Muscle of leg (tissue), 16 donors: ENCODE data around the gene ZNF334. TPM values are rescaled to one million over a fixed set of nuclear protein-coding genes. Genes with fewer than 3 reads are reported as not detected.

Source experiments
- DNase-seq: peaks from one replicate; pipeline ENCODE4 v3.0.0; 2013
- H3K27ac ChIP-seq: one replicate; pipeline ENCODE4 v1.5.1; 2013; ENCODE audit warnings: mild to moderate bottlenecking, low read length, control low read depth
- H3K27me3 ChIP-seq: one replicate; pipeline ENCODE4 v1.6.1; 2013; ENCODE audit warnings: low read length; ENCODE audit not compliant: control insufficient read depth, insufficient read depth
- H3K36me3 ChIP-seq: one replicate; pipeline ENCODE4 v1.6.1; 2013; ENCODE audit warnings: low read length; ENCODE audit not compliant: control insufficient read depth, insufficient read depth
- H3K4me1 ChIP-seq: one replicate; pipeline ENCODE4 v1.6.1; 2013; ENCODE audit warnings: low read length; ENCODE audit not compliant: control insufficient read depth, insufficient read depth
- H3K4me3 ChIP-seq: one replicate; pipeline ENCODE4 v1.5.1; 2013; ENCODE audit warnings: low read length, control low read depth
- H3K9me3 ChIP-seq: replicated peaks from 2 replicates; pipeline ENCODE4 v1.6.1; 2013; ENCODE audit warnings: low read depth, low read length; ENCODE audit not compliant: control insufficient read depth
- WGBS: methylation state at CpG from one replicate; pipeline ENCODE4 v1.1.5; 2013; ENCODE audit warnings: missing lambda C conversion rate; ENCODE audit not compliant: insufficient coverage; 5-methylcytosine and 5-hydroxymethylcytosine counted together
- long read RNA-seq, 11 donors: transcript quantifications; one replicate each; lab custom pipeline, GENCODE V29; 2026
- polyA plus RNA-seq, 8 donors: library from polyadenylated mRNA; unstranded; fragments of 120-200 nt; gene quantifications; one replicate each; pipeline versions ENCODE4 v1.2.1 to v1.2.3, GENCODE V29; 2013; ENCODE audit warnings: inconsistent platforms in 1 of 8, low replicate concordance in 1 of 8; ENCODE audit not compliant: insufficient read length in 8 of 8, insufficient read depth in 1 of 8
- total RNA-seq: library from RNA; stranded (reverse); fragments of 120-200 nt; gene quantifications from one replicate; pipeline ENCODE4 v1.2.4, GENCODE V29; 2013

ZNF334 gene
- 8.5 TPM for total RNA-seq
- 10 to 100 TPM in 3 of 8 donors, 1 to 10 TPM in 5; 7.0 to 17.6 (median 9.0) TPM for polyA plus RNA-seq
- long read RNA-seq, donor 1, result 0 reads
- long read RNA-seq, donor 2, result 0 reads
- long read RNA-seq, donor 3, partial matches to known transcripts, result 0 of 1 reads
- long read RNA-seq, donor 3, other reads (novel, unspliced or antisense), result 0 of 1 reads
- long read RNA-seq, donor 4, result 0 reads
- long read RNA-seq, donor 5, partial matches to known transcripts, result 0 of 3 reads
- long read RNA-seq, donor 5, other reads (novel, unspliced or antisense), result 0 of 3 reads
- long read RNA-seq, donor 6, result 0 reads
- long read RNA-seq, donor 7, result 0 reads
- long read RNA-seq, donor 8, partial matches to known transcripts, result 0 of 2 reads
- long read RNA-seq, donor 8, other reads (novel, unspliced or antisense), result 0 of 2 reads
- long read RNA-seq, donor 9, partial matches to known transcripts, result 0 of 1 reads
- long read RNA-seq, donor 9, other reads (novel, unspliced or antisense), result 0 of 1 reads
- long read RNA-seq, donor 10, partial matches to known transcripts, result 0 of 2 reads
- long read RNA-seq, donor 10, other reads (novel, unspliced or antisense), result 0 of 2 reads
- long read RNA-seq, donor 11, partial matches to known transcripts, result 0 of 1 reads
- long read RNA-seq, donor 11, other reads (novel, unspliced or antisense), result 0 of 1 reads

- Histone ChIP-seq H3K27ac (peak within 1 kb of the TSS; percentile 0), H3K4me1 (no peaks in the 10 kb centered on the region), H3K36me3 (peaks cover 2% of the 10 kb centered on the region), H3K9me3 (no peaks in the 10 kb centered on the region), H3K27me3 (peaks cover 10% of the 10 kb centered on the region), H3K4me3 (peak within 1 kb of the TSS; percentile 79)
- under 1% methylated on average over 39 of the region's 49 CpGs for WGBS
- DNase-seq, result peak; percentile 86
Observed at GRCh38 chr20:46512943-46513844, at the start of gene ZNF334. TSS of gene ZNF334 (minus strand) at chr20:46513559. CDS start at chr20:46512102, 1,457 bp downstream.

GRCh38 chr20:46562373-46563169 is 49.2 kb upstream of the ZNF334 start:
- no peaks in the 10 kb centered on the region for H3K36me3 ChIP-seq
- peaks cover 35% of the 10 kb centered on the region for H3K4me1 ChIP-seq
- WGBS, result 14% methylated on average over 5 of the region's 19 CpGs
- peak; percentile 94 for DNase-seq
- peak overlapping the region; percentile 32 for H3K4me3 ChIP-seq
- no peaks in the 10 kb centered on the region for H3K9me3 ChIP-seq
- peak overlapping the region; percentile 89 for H3K27ac ChIP-seq
- H3K27me3 ChIP-seq, result no peaks in the 10 kb centered on the region

DNA sequence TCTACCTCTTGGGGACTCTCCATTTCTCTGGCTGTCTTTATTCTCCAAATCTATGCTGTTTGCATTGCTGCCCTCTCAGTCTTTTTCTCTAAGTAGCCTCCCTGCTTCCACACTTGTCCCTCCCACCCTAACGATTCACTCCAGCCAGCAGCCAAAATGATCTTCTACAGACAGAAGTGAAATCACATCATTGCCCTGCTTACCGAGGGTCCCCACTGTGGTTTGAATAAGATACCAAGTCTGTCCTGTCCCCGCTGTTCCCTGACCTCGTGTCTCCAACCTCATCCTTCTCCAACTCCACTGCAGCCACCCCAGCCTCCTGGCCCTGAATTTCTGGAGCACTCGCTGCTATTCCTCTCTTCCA is 48.6 kb upstream of the ZNF334 start:
- no peak for DNase-seq
- Histone ChIP-seq H3K27me3 (peaks cover 2% of the 10 kb centered on the region), H3K27ac (peak overlapping the region; percentile 89), H3K9me3 (no peaks in the 10 kb centered on the region), H3K4me1 (peaks cover 35% of the 10 kb centered on the region), H3K4me3 (peak overlapping the region; percentile 32), H3K36me3 (no peaks in the 10 kb centered on the region)
- WGBS, result 43% methylated on average over 5 of the region's 5 CpGs

DNA sequence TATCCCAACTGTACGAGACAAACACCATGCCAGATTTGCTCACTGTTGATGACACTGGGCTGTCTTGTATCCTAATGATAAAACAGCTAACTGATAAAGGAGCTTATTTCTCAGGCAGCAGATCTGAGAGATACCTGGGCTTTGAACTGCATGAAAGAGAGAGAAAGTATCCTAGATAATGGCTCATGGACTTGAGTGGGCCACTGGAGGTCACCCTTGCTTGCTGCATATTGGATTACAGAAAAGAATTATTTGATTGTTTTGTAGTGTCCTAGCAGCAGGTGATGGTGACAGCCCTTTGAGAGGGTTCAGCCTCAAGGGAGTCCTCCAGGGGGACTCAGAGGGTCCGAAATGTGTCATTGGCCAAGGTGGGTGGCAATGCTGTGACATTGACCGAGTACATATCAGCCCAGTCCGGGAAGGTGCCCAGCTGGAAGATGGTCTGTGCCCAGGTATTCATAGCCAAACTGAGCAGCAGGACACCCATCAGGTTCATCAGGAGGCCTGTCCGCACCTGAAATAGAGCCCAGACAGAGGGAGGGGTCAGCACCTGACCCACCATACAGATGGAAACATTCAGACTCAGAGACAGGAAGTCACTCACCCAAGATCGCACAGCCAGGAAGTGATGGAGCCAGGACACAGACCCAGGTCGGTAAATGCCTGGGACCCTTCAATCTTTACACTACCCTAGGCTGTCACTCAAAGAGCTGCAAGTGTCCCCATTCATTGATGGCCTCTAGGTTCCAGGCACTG is 46.5 kb upstream of the ZNF334 start:
- WGBS, result 88% methylated on average over 6 of the region's 7 CpGs
- Histone ChIP-seq H3K36me3 (no peaks in the 10 kb centered on the region), H3K4me3 (no peak overlapping the region), H3K9me3 (no peaks in the 10 kb centered on the region), H3K27ac (no peak overlapping the region), H3K4me1 (peaks cover 35% of the 10 kb centered on the region), H3K27me3 (peaks cover 2% of the 10 kb centered on the region)
- no peak for DNase-seq

GRCh38 chr20:46559001-46559400 is 45.6 kb upstream of the ZNF334 start:
- DNase-seq, result no peak
- H3K36me3 ChIP-seq, result no peaks in the 10 kb centered on the region
- H3K27ac ChIP-seq, result no peak overlapping the region
- H3K27me3 ChIP-seq, result peaks cover 2% of the 10 kb centered on the region
- H3K4me3 ChIP-seq, result no peak overlapping the region
- H3K4me1 ChIP-seq, result peaks cover 34% of the 10 kb centered on the region
- no peaks in the 10 kb centered on the region for H3K9me3 ChIP-seq
- 73% methylated on average over 3 of the region's 3 CpGs for WGBS

DNA sequence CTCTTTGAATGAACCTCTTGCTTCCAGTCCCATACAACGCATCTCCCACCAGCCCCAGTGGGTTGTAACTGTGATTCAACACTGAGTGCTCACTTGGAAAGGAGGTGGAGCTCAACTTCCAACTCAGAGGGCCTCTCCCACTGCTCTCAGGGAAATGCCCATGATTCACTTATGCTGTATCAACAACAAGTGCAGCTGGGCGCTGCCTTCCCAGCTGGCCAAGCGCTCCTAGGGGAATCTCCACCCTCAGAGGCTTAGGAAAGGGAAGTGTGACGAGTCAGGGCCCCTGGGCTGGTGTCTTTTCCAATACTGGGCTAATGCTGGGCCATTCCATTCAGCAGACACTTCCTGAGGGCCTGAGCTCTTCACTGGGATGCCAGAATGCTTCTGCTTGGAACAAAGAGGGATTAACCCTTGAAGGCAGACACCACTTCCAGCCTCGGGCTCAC is 45.2 kb upstream of the ZNF334 start:
- WGBS, result 50% methylated on average over 4 of the region's 5 CpGs

GRCh38 chr20:46557231-46557956 is 44.0 kb upstream of the ZNF334 start:
- DNase-seq, result no peak
- Histone ChIP-seq H3K4me1 (peaks cover 23% of the 10 kb centered on the region), H3K36me3 (no peaks in the 10 kb centered on the region), H3K4me3 (no peak overlapping the region), H3K9me3 (no peaks in the 10 kb centered on the region), H3K27me3 (peaks cover 2% of the 10 kb centered on the region), H3K27ac (no peak overlapping the region)
- 80% methylated on average over 8 of the region's 8 CpGs for WGBS

More for the DNA sequence above, 45.2 kb upstream of the ZNF334 start:
- Histone ChIP-seq H3K4me1 (peaks cover 29% of the 10 kb centered on the region), H3K9me3 (no peaks in the 10 kb centered on the region), H3K4me3 (no peak overlapping the region), H3K27me3 (peaks cover 2% of the 10 kb centered on the region), H3K27ac (no peak overlapping the region), H3K36me3 (no peaks in the 10 kb centered on the region)
- peak; percentile 31 for DNase-seq

GRCh38 chr20:46555370-46555956 is 42.1 kb upstream of the ZNF334 start:
- Histone ChIP-seq H3K4me1 (peaks cover 16% of the 10 kb centered on the region), H3K27me3 (peaks cover 2% of the 10 kb centered on the region), H3K9me3 (no peaks in the 10 kb centered on the region), H3K36me3 (no peaks in the 10 kb centered on the region), H3K27ac (no peak overlapping the region), H3K4me3 (no peak overlapping the region)
- 53% methylated on average over 3 of the region's 4 CpGs for WGBS
- no peak for DNase-seq
